Amniotic epithelial cell (primary cell): ENCODE data around the gene GPR61.
A peak's percentile ranks its signal among the peaks of the same experiment; 100 is the strongest.

Experiments
- DNase-seq: peaks from one replicate; pipeline ENCODE4 v3.0.0-alpha.2; 2010; ENCODE audit warnings: low read depth

The GPR61 gene

GRCh38 chr1:109567877-109568672 is 28.4 kb downstream of the GPR61 start:
- no peak for DNase-seq

- no peak for DNase-seq
Observed at GRCh38 chr1:109569323-109569722, 29.7 kb downstream of the GPR61 start.

GRCh38 chr1:109570414-109570813 is 30.7 kb downstream of the GPR61 start:
- peak; percentile 91 for DNase-seq

GRCh38 chr1:109573785-109574184 is 34.1 kb downstream of the GPR61 start:
- no peak for DNase-seq

GRCh38 chr1:109578947-109579443 is 39.3 kb downstream of the GPR61 start:
- DNase-seq: peak; percentile 21

- no peak for DNase-seq
Observed at GRCh38 chr1:109579491-109579890, 39.8 kb downstream of the GPR61 start.

- DNase-seq: no peak
Observed at GRCh38 chr1:109582021-109582420, 42.3 kb downstream of the GPR61 start.

GRCh38 chr1:109584766-109585165 is 45.1 kb downstream of the GPR61 start:
- no peak for DNase-seq

GRCh38 chr1:109586055-109586454 is 46.4 kb downstream of the GPR61 start:
- DNase-seq: no peak

- DNase-seq: no peak
Observed at GRCh38 chr1:109589177-109589576, 49.5 kb downstream of the GPR61 start.

GRCh38 chr1:109589679-109590078 is 50.0 kb downstream of the GPR61 start:
- no peak for DNase-seq

GRCh38 chr1:109592916-109593315 is 53.2 kb downstream of the GPR61 start:
- no peak for DNase-seq

- peak; percentile 52 for DNase-seq
Observed at GRCh38 chr1:109595531-109595930, 55.9 kb downstream of the GPR61 start.
